Measurements from ENCODE around the gene SLC9A9.

Gene SLC9A9

DNA sequence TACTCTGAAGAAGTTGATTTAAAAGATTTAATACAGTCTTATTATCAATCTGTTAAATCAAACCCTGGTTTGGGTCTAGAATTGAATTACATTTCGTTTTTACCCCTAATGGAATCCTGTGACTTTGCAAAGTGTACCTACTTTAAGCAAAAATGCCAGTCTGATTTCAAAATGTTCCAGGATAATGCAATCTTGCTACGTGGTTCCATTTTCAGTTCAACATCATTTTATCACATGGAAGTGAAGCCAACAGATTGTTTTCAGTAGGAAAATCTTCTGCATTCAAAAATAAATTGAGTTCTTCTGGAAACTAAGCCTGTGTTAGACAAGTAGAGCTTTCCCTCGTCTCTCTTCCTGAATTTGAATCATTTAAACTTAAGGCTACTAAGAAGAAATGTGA is 372.3 kb downstream of the SLC9A9 start:
- H3K4me3 ChIP-seq (ENCODE audit: low read depth, low read length), result no peak overlapping the region
- TF ChIP-seq, protein P1, sequence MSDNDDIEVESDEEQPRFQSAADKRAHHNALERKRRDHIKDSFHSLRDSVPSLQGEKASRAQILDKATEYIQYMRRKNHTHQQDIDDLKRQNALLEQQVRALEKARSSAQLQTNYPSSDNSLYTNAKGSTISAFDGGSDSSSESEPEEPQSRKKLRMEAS (IDR thresholded peaks at IDR 0.05; ENCODE audit: low read depth, low read length), result no peak
- TF ChIP-seq, protein P2, sequence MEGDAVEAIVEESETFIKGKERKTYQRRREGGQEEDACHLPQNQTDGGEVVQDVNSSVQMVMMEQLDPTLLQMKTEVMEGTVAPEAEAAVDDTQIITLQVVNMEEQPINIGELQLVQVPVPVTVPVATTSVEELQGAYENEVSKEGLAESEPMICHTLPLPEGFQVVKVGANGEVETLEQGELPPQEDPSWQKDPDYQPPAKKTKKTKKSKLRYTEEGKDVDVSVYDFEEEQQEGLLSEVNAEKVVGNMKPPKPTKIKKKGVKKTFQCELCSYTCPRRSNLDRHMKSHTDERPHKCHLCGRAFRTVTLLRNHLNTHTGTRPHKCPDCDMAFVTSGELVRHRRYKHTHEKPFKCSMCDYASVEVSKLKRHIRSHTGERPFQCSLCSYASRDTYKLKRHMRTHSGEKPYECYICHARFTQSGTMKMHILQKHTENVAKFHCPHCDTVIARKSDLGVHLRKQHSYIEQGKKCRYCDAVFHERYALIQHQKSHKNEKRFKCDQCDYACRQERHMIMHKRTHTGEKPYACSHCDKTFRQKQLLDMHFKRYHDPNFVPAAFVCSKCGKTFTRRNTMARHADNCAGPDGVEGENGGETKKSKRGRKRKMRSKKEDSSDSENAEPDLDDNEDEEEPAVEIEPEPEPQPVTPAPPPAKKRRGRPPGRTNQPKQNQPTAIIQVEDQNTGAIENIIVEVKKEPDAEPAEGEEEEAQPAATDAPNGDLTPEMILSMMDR (IDR thresholded peaks at IDR 0.05; ENCODE audit: low read depth, low read length), result no peak
- TF ChIP-seq POLR2A (IDR thresholded peaks at IDR 0.05; ENCODE audit: extremely low read depth, insufficient read length) (no peak), MYC (IDR thresholded peaks at IDR 0.05; ENCODE audit: low read depth, low read length) (no peak)
- DNase-seq (ENCODE audit: low read depth), result no peak

DNA sequence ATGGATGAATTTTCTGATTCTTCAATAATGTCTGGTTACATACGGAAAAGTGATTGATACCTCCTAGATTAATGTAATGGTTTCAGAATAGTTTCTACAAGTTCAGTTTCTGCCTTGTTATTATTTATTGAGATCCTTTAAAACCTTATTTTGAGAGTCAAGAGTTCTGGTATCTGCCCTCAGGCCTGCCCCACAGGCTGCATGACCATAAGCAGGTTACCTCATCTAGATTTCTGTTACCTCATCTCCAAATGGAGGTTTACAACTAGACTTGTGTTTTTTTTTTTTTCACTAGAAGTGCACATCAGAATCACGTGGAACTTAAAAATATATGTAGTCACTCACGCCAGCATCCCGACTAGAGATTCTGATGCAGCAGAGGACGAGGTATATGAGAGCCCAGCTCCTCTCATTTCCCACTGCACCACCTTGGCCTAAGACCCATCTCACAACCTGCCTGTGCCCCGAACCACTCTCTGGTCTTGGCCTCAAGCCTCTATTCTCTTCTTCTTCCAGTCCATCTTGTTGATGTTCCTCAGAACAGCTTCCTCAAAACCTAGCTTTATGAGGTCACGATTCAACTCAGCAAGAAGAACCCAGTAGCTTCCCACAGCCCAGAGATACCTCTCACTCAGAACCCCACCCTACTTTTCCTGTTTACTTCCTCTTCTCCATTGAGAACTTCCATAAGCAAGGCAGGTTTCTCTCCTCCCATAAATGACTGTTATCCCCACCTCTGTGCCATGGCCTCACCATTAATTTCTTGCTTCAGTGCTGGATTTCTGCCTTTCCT is 375.3 kb downstream of the SLC9A9 start:
- DNase-seq (ENCODE audit: low read depth), result no peak
- TF ChIP-seq MYC (IDR thresholded peaks at IDR 0.05; ENCODE audit: low read depth, low read length) (no peak), POLR2A (IDR thresholded peaks at IDR 0.05; ENCODE audit: extremely low read depth, insufficient read length) (no peak)
- TF ChIP-seq, protein P2 (IDR thresholded peaks at IDR 0.05; ENCODE audit: low read depth, low read length), result no peak
- TF ChIP-seq, protein P1 (IDR thresholded peaks at IDR 0.05; ENCODE audit: low read depth, low read length), result no peak
- no peak overlapping the region for H3K4me3 ChIP-seq (ENCODE audit: low read depth, low read length)

DNA sequence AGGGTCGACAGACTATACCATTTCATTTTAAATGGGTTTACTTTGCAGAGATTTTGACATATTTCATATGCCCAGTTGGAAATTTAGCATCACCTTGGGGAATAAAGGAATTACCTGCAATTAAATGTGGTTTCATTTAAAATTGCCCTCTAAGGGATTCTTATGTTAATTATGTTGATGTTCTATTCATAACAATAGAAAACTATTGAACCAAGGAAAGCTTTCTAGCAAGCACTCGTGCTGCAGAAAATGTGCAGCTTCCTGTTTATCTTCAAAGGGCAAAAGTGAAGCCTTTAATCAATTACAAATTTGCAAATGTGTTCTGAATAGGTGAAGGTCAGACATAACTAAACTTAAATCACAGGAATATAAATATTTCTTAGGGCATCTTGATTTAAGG is 376.6 kb downstream of the SLC9A9 start:
- TF ChIP-seq POLR2A (IDR thresholded peaks at IDR 0.05; ENCODE audit: extremely low read depth, insufficient read length) (no peak), MYC (IDR thresholded peaks at IDR 0.05; ENCODE audit: low read depth, low read length) (no peak)
- TF ChIP-seq, protein P2 (IDR thresholded peaks at IDR 0.05; ENCODE audit: low read depth, low read length), result no peak
- TF ChIP-seq, protein P1 (IDR thresholded peaks at IDR 0.05; ENCODE audit: low read depth, low read length), result no peak
- H3K4me3 ChIP-seq (ENCODE audit: low read depth, low read length), result no peak overlapping the region
- DNase-seq (ENCODE audit: low read depth), result no peak

DNA sequence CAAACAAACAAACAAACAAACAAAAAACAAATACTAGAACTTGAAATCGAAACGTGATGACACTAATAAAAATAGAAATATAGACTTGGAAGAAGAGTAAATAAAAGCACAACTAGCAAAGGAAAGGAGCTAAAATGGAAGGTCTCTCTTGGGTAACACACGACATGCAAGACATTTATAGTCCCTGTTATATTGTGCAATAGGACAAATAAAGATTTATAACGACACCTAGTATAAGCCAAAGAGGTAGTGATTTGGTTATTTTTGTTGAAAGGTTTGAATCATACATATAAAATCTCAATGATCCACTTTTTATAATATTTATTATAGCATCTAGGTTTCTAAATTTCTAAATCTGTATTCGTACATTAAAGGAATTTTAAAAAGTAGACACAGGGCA is 379.1 kb downstream of the SLC9A9 start:
- H3K4me3 ChIP-seq (ENCODE audit: low read depth, low read length), result no peak overlapping the region
- no peak for DNase-seq (ENCODE audit: low read depth)
- TF ChIP-seq MYC (IDR thresholded peaks at IDR 0.05; ENCODE audit: low read depth, low read length), result no peak
- no peak for TF ChIP-seq POLR2A (IDR thresholded peaks at IDR 0.05; ENCODE audit: extremely low read depth, insufficient read length)
- TF ChIP-seq, protein P2 (IDR thresholded peaks at IDR 0.05; ENCODE audit: low read depth, low read length), result no peak
- TF ChIP-seq, protein P1 (IDR thresholded peaks at IDR 0.05; ENCODE audit: low read depth, low read length), result no peak

DNA sequence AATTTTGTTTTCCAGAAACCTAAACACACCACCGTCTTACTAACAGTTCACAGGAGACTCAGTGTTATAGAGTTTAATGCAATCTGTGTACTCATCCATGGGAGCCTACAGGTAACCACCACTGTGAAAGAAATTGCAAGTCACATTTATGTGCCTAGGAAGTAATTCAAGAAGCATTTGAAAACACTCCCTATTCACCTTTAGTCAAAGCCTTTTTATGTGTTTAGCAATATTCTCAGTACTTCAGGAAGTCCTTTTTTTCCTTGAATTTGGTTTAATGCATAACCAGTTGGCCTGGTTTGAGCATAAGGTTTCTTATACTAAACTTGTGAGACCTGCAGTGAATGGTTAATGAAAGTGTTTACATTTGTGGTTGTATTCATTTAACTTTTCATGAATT is 382.6 kb downstream of the SLC9A9 start:
- DNase-seq (ENCODE audit: low read depth), result no peak
- no peak for TF ChIP-seq MYC (IDR thresholded peaks at IDR 0.05; ENCODE audit: low read depth, low read length)
- TF ChIP-seq POLR2A (IDR thresholded peaks at IDR 0.05; ENCODE audit: extremely low read depth, insufficient read length), result no peak
- TF ChIP-seq, protein P1 (IDR thresholded peaks at IDR 0.05; ENCODE audit: low read depth, low read length), result no peak
- TF ChIP-seq, protein P2 (IDR thresholded peaks at IDR 0.05; ENCODE audit: low read depth, low read length), result no peak

More for the DNA sequence above, 382.6 kb downstream of the SLC9A9 start:
- H3K4me3 ChIP-seq (ENCODE audit: low read depth, low read length), result no peak overlapping the region

Measured in NB4 (cell line).